Skeletal muscle tissue (tissue), 4 donors: ENCODE data around the gene ARMH3. TPM values are rescaled to one million over a fixed set of nuclear protein-coding genes. Genes with fewer than 3 reads are reported as not detected.

Source experiments
- H3K27ac ChIP-seq: one replicate; pipeline ENCODE4 v1.7.0; 2013; ENCODE audit warnings: mild to moderate bottlenecking, low read depth, low read length, inconsistent platforms
- H3K27me3 ChIP-seq, 3 donors: one replicate each; pipeline ENCODE4 v1.7.0; 2013; ENCODE audit warnings: low read length in 3 of 3; ENCODE audit not compliant: control insufficient read depth in 3 of 3, insufficient read depth in 3 of 3
- H3K36me3 ChIP-seq, 3 donors: one replicate each; pipeline ENCODE4 v1.7.0; 2013; ENCODE audit warnings: low read length in 3 of 3; ENCODE audit not compliant: control insufficient read depth in 3 of 3, insufficient read depth in 3 of 3
- H3K4me1 ChIP-seq, 3 donors: one replicate each; pipeline ENCODE4 v1.7.0; 2013; ENCODE audit warnings: low read length in 3 of 3, mild to moderate bottlenecking in 3 of 3; ENCODE audit not compliant: control insufficient read depth in 3 of 3, insufficient read depth in 3 of 3
- H3K4me3 ChIP-seq, 3 donors: one replicate each; pipeline ENCODE4 v1.7.0; 2013; ENCODE audit warnings: low read length in 3 of 3
- H3K9ac ChIP-seq, 3 donors: one replicate each; pipeline ENCODE4 v1.7.0; 2013; ENCODE audit warnings: low read length in 3 of 3, mild to moderate bottlenecking in 3 of 3, moderate library complexity in 2 of 3, low read depth in 1 of 3
- H3K9me3 ChIP-seq, 3 donors: one replicate each; pipeline ENCODE4 v1.7.0; 2013; ENCODE audit warnings: low read length in 3 of 3; ENCODE audit not compliant: control insufficient read depth in 3 of 3
- total RNA-seq: library from RNA; depleted of rRNA; stranded (reverse); fragments of >200 nt; gene quantifications from one replicate; pipeline ENCODE4 v1.2.3, GENCODE V29; 2014
- donor health status: Osteomylitis.

Gene ARMH3
- total RNA-seq, 1 donor from 2014 or later: 13.0 TPM

- Histone ChIP-seq H3K9me3 (no peaks in the 10 kb centered on the region), H3K4me3 (no peak overlapping the region), H3K27me3 (no peaks in the 10 kb centered on the region), H3K36me3 (peaks cover 3 to 36% (median 31%) of the 10 kb centered on the region in 3 donors), H3K9ac (no peak overlapping the region), H3K4me1 (peaks cover 3 to 10% (median 4%) of the 10 kb centered on the region in 3 donors), H3K27ac (no peak overlapping the region)
These were observed 99.9 kb downstream of the ARMH3 start for GRCh38 chr10:101956117-101956516.

GRCh38 chr10:101952191-101952590, 103.8 kb downstream of the ARMH3 start:
- Histone ChIP-seq H3K4me3 (no peak overlapping the region), H3K36me3 (peaks cover 6 to 41% (median 31%) of the 10 kb centered on the region in 3 donors), H3K9ac (no peak overlapping the region), H3K27me3 (no peaks in the 10 kb centered on the region), H3K4me1 (no peaks in the 10 kb centered on the region), H3K27ac (no peak overlapping the region), H3K9me3 (peaks cover 0 to 4% (median 0%) of the 10 kb centered on the region in 3 donors)

DNA sequence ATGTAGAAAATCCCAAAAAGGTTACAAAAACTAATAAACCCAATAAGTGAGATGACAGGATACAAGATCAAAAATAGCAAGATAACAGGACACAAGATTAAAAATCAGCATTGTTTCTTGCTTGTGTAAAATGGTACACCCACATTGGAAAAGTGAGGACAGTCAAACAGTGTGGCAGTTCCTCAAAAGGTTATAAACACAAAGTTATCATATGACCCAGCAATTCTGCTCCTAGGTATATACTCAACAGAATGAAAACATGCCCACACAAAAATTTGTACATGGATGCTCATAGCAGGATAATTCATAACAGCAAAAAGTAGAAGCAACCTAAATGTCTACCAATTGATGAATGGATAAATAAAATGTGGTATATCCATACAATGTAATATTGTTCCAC, 105.8 kb downstream of the ARMH3 start:
- Histone ChIP-seq H3K36me3 (peaks cover 6 to 26% (median 22%) of the 10 kb centered on the region in 3 donors), H3K4me1 (no peaks in the 10 kb centered on the region), H3K27me3 (no peaks in the 10 kb centered on the region), H3K9ac (no peak overlapping the region), H3K27ac (no peak overlapping the region), H3K9me3 (peaks cover 0 to 4% (median 0%) of the 10 kb centered on the region in 3 donors), H3K4me3 (no peak overlapping the region)

- H3K27ac ChIP-seq: no peak overlapping the region
- peaks cover 27 to 49% (median 33%) of the 10 kb centered on the region in 3 donors for H3K4me1 ChIP-seq
- no peak overlapping the region for H3K9ac ChIP-seq
These were observed 114.1 kb downstream of the ARMH3 start for GRCh38 chr10:101941871-101942270.

GRCh38 chr10:101940916-101941315, 115.1 kb downstream of the ARMH3 start:
- no peaks in the 10 kb centered on the region for H3K9me3 ChIP-seq
- H3K27ac ChIP-seq: no peak overlapping the region
- H3K4me1 ChIP-seq: peaks cover 27 to 50% (median 33%) of the 10 kb centered on the region in 3 donors
- H3K36me3 ChIP-seq: peaks cover 0 to 5% (median 2%) of the 10 kb centered on the region in 3 donors
- H3K4me3 ChIP-seq: no peak overlapping the region
- peak overlapping the region in 1 of 3 donors; percentile 51 for H3K9ac ChIP-seq
- H3K27me3 ChIP-seq: no peaks in the 10 kb centered on the region

More at GRCh38 chr10:101941871-101942270, 114.1 kb downstream of the ARMH3 start:
- H3K36me3 ChIP-seq: peaks cover 0 to 6% (median 2%) of the 10 kb centered on the region in 3 donors
- H3K4me3 ChIP-seq: no peak overlapping the region
- no peaks in the 10 kb centered on the region for H3K27me3 ChIP-seq
- H3K9me3 ChIP-seq: no peaks in the 10 kb centered on the region

GRCh38 chr10:101939729-101940128, 116.2 kb downstream of the ARMH3 start:
- Histone ChIP-seq H3K27me3 (no peaks in the 10 kb centered on the region), H3K4me3 (peak overlapping the region; percentile 2 to 32 (median 24)), H3K9me3 (no peaks in the 10 kb centered on the region), H3K9ac (peak overlapping the region in 2 of 3 donors; percentile 58 to 68), H3K36me3 (peaks cover 0 to 5% (median 2%) of the 10 kb centered on the region in 3 donors), H3K4me1 (peaks cover 31 to 50% (median 33%) of the 10 kb centered on the region in 3 donors), H3K27ac (peak overlapping the region; percentile 76)

DNA sequence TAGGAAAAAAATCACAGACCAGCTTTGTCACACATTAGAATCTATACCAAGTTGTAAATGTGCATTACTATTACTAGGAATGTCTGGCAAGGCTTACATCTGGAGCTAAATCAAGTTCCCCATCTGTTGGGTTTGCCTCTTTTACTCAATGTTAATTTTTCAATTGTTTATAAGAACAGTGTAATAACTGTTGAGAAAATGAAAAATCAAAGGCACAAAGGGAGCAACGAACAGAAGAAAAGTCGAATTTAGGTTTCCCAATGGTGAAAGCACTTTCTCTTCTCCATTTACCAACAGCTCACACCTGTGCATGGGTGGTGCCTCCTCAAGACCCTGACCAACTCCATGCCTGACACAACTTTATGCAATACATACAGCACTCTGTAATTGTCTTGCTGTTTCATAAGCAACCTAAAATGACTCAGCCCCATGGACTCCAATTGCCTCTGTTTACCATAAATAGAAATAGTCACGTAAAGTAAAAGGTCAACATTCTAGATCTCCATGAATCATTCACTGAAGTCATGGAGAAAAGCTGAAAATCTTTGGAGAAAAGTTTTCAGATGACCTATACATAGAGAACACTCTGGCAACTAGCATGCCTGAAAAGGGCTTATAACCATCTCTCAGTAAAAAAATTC, 116.8 kb downstream of the ARMH3 start:
- peak overlapping the region; percentile 76 for H3K27ac ChIP-seq
- peaks cover 31 to 50% (median 33%) of the 10 kb centered on the region in 3 donors for H3K4me1 ChIP-seq
- H3K27me3 ChIP-seq: no peaks in the 10 kb centered on the region
- peaks cover 0 to 5% (median 2%) of the 10 kb centered on the region in 3 donors for H3K36me3 ChIP-seq
- peak overlapping the region; percentile 7 to 24 (median 10) for H3K4me3 ChIP-seq
- no peaks in the 10 kb centered on the region for H3K9me3 ChIP-seq
- peak overlapping the region; percentile 17 to 68 (median 58) for H3K9ac ChIP-seq

DNA sequence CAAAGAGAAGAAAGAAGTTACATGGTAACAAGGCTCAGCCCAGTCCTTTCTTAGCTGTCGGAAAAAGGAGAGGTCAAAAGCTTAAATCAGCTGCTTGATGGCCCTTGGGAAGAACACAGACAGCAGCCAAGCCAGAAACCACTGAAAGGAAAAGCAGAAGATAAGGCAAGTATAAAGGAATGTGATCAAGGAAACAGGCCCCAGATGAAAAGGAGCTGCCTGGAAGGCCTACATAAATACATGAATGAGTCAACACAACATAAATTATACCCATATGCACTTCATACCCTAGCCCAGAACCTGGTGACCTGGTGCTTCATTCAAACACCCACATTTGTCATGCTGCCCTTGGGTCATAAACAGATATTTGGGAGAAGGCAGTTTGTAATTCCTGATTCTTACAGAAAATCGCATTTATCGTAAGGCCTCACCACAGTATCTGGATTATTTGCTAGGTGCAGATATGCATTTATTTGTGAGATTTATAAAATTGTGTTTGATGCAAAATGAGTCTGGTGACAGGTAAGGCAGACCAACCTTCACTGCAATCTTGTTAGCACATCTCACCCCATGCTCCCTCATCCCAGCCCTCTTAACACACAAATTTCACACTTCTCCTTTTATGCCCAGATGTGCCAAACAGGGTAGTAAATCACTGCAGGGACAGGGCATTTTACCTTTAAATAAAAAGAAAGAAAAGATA, 117.5 kb downstream of the ARMH3 start:
- H3K4me3 ChIP-seq: peak overlapping the region in 1 of 3 donors; percentile 7

DNA sequence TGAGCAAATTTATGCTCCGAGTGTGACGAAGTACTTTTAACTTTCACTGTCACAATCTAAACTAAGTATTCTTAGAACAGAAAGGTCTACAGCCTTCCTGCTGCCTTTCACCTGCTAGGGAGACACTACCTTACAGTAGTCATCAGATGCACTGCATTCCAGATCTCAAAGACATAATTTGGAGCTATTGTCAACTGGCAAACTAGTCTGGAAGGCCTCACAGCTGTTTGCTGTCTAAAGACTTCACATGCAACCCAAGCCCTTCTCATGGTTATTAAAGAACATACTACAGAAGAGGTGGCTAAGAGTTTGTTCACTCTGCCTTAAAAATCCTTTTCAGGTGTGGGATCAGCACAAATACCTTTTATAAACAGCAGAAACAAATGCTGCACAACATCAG, 120.5 kb downstream of the ARMH3 start:
- H3K4me1 ChIP-seq: peaks cover 22 to 28% (median 28%) of the 10 kb centered on the region in 3 donors
- no peak overlapping the region for H3K27ac ChIP-seq
- H3K9ac ChIP-seq: no peak overlapping the region

More for the DNA sequence above, 117.5 kb downstream of the ARMH3 start:
- Histone ChIP-seq H3K9me3 (no peaks in the 10 kb centered on the region), H3K36me3 (peaks cover 0 to 8% (median 2%) of the 10 kb centered on the region in 3 donors), H3K27ac (peak overlapping the region; percentile 76), H3K9ac (peak overlapping the region in 2 of 3 donors; percentile 3 to 17), H3K4me1 (peaks cover 31 to 50% (median 33%) of the 10 kb centered on the region in 3 donors), H3K27me3 (no peaks in the 10 kb centered on the region)

More for the DNA sequence above, 120.5 kb downstream of the ARMH3 start:
- Histone ChIP-seq H3K9me3 (no peaks in the 10 kb centered on the region), H3K27me3 (no peaks in the 10 kb centered on the region), H3K36me3 (peaks cover 0 to 6% (median 0%) of the 10 kb centered on the region in 3 donors), H3K4me3 (no peak overlapping the region)
